GM19193 (cell line): ENCODE data around the gene CIITA.

Experiments used
- POLR2A ChIP-seq: IDR thresholded peaks from 4 replicates; pipeline ENCODE4 v1.6.1; 2011; ENCODE audit not compliant: insufficient read depth, insufficient read length; ENCODE audit errors: extremely low read depth

The CIITA gene

DNA sequence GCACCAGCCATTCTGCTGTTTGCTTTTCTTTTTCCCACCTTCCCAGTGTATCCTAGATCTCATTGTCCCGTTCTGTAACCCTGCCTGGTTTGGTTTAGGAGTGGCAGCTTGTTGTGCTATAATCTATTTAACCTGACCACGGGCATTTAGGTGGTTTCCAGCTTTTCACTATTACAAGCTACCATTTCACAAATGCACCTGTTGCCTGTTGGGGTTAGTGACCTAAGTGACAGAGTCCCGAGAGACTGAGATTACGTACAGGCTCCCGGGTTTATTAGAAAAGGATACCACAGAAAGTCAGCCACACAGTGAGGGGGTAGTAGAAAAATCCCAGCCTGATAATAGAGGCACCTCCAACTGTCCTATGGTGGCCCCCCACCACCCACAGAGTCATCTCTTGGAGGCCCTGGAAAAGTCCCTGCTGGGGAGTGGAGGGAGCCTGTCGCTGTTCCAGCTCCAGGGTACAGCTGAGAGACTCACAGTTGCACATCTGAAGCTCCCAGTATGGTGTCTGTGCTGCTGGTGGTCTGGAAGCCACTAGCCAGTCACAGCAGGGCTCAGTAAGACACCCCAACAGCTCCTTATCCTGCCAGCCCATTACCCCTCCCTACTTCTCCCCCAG lies 88.5 kb downstream of the CIITA start:
- no peak for TF ChIP-seq POLR2A

DNA sequence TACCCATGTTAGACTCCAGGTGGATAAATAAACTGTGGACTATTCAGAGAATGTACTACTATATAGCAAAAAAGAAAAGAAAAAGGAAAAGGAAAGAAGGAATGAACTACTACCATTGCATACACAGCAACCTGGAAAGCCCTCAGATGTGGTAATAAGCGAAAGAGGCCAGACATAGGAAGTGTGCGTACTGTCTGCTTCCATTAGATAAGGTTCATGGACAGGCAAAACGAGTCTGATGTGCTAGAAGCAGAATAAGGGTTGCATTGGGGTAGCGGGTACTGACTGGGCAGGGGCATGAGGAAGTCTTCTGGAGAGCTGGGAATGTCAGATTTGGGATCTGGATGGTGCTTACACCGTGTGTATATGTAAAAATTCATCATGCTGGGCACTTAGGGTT lies 89.1 kb downstream of the CIITA start:
- no peak for TF ChIP-seq POLR2A

DNA sequence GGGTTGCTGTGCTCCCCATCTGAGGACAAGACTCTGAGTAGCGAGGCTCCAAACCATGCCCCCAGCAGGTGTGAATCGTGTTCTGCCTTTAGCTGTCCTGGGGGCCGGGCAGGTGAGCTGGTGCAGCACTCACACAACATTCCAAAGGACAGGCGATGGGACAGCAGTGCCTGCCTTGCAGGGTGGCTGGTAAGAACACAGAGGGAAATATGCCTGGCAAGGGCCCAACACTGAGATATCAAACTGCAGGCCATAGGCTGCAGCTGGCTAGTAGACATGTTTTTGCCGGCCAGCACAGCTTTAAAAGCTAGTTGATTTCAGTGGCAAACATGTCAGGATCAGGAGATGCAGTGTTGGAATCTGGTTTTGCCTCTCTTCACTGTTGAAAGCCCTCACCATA lies 91.0 kb downstream of the CIITA start:
- TF ChIP-seq POLR2A, result no peak

DNA sequence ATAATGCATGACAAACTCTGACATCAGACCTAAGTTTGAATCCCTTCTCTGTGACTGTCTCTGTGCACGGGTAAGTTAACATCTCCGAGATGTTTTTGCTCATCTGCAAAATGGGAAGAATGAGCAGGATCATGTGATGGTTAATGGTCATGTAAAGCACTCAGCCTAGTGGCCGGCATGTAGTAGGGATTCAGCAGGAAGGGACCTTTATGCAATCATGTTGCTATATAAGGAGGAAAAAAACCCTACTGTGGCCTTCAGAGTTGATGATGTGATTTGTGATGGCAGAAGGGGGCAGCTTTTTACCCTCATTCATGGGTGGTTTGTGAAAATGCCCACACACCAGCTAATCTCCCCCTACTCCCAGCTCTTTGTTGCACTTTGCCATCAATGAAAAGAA lies 91.5 kb downstream of the CIITA start:
- TF ChIP-seq POLR2A, result no peak

DNA sequence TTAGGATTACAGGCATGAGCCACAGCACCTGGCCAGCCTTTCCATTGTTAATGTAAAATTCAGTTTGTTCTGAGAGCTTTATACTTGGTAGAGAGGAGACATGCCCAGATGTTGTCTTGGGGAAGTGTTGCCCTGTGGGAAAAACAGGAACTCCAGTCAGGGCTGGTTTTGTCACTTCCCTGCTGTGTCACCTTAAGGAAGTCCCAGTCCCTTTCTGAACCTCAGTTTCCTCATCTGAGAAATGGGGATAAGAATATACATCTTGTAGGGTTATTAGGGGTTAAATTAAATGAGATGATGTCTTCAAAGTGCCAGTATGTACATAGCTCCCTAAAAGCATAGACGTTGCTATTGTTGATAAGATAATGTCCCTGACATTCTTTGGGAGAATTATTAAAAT lies 92.6 kb downstream of the CIITA start:
- TF ChIP-seq POLR2A, result no peak

DNA sequence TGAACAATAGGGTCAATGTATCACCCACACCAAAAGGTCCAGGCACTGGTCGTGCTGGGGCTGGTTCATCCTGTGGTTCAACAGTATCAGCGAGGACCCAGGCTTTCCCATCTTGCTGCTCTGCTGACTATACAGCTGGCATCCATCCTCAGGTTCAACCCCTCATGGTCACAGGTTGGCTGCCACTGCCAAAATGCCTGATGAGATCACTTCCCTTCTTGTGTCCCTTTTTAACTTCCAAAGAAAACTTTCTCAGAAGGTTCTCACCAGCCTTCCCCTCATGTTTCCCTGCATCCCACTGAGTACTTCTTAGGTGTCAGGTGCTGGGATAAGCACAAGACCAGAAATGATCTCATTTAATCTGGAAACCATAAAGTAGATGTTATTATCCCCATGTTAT lies 93.1 kb downstream of the CIITA start:
- no peak for TF ChIP-seq POLR2A

DNA sequence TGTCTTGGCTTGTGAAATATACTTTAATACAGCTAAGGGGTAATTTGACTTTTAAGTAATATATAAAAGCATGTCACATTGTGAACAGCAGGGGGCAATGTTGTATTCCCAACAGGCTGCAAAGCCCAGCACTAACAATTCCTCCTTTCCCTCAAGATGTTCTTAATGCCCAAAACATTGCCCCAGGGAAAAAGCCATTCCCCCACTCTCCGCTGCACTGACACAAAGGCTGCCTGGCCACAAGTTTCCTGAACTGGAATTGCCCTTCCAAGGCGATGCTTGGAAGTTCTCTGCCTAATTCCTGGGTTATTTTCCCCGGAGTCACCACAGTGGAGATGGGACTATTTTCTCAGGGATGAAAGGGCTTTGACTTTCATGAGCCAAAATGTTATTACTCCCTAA lies 94.6 kb downstream of the CIITA start:
- TF ChIP-seq POLR2A, result no peak

DNA sequence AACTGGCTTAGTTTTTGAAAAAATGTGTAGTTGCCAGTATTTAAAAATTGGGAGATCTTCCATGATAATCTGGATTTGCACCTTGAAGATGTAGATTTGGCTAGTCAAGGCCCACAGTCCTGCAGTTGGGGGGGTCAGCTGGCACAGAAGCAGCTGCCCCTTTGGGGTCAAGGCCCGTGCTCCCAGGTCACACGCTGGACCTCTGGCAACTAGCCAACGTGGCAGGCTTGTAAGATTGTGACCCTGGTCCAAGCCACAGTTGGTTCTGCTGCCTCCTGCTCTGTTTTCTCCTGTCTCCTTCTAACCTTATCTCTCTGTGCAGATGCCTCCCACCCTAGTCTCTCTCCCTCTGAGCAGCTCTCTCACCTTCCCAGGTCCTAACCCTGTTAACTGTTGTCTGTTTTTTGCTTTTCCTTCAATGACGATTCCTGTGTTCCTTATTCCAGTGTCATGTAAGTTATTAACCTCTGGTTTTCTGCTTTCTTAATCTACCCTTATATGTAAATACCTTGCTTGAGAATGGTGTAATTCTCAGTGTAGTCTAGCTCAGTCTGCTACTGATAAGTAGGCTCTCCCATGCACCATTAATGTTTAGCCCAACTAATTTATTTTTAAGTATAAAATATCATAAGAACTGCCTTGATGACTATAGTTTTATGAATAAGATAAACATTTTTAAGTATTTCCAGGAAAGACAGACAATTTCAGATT lies 95.3 kb downstream of the CIITA start:
- no peak for TF ChIP-seq POLR2A

DNA sequence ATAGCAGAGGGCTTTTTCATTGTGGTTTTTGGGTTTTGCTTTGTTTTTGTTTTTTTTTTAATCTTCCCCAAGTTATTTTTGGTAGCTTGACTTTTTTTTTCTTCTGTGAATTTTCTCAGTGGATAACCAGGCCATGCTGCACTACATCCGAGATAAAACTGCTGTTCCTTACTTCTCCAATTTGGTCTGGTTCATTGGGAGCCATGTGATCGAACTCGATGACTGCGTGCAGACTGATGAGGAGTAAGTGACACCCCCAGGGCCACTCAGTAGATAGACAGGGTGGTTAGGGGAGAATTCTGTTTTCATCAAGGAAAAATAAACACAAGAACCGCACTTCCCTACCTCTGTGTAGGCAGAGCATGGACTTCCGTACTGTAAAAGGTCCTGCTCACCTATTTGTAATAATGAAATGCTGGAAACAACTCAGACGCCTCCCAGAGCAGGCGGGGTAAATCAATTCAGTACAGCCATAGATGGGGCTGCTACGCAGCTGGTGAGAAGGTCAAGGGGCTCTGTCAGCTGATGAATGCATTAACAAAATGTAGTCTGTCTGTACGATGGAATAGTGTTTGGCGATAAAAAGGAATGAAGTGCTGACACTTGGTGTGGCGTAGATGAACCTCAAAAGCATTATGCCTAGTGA lies 95.9 kb downstream of the CIITA start:
- TF ChIP-seq POLR2A, result no peak

DNA sequence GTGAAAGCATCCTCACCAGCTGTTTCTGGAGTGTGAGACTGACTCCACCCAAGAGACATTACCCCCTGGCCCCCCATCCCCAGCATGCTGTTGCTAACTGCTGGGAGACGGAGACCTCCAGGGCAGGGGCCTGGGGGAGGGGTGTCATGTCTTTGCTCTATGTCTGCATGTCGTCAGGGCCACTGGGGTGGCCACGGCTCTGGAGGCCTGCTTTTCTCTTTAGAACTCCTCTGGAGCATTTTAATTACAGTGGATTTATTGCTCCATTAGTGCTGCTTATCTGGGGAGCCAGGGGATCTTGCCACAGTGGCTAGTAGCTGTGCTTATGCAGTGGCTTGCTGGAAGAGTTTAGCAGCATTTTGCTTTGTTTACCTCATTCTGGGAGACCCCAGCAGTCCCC lies 99.6 kb downstream of the CIITA start:
- TF ChIP-seq POLR2A, result no peak

DNA sequence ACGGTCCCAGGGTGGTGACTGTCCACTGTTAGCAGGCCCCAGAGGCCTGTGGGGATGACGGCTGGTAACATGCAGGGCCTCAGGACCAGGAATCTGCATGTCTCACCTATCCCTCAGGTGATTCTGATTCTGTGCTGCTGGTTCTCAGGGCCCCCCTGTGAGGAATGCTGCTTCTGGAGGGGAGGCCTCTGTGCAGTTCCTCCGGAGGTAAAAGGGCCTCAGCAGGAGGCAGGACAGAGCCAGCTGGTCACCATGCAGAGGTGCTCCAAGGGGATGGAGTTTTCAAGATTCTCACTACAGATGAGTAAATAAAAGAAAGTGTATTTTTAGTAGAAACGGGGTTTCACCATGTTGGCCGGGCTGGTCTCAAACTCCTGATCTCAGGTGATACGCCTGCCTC lies 101.1 kb downstream of the CIITA start:
- TF ChIP-seq POLR2A, result no peak

DNA sequence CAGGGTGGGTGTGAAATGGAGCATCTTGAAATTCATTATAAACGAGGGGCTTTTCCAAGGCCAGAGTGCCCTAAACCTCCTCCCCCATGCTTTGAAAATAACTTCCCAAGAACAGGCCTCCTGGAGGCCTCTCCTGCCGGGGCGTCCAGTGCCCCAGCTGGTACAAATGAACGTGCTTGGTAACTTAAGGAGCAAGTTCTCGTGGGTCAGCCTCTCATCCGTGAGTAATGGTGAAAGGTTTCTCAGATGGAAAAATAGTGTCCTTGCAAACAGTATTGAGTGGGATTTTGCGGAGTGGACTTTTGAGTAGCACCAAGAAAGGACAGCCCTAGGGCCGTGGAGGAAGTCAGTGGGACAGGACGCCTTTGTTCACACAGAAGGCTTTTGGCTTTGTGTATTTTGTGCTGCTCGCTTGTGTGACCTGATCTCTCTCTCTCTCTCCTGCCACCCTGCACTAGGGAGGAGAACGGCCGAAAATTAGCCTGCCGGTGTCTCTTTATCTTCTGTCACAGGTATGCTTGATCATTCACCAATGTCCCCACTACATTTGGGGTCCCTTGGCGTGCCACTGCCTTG lies 102.0 kb downstream of the CIITA start:
- no peak for TF ChIP-seq POLR2A

DNA sequence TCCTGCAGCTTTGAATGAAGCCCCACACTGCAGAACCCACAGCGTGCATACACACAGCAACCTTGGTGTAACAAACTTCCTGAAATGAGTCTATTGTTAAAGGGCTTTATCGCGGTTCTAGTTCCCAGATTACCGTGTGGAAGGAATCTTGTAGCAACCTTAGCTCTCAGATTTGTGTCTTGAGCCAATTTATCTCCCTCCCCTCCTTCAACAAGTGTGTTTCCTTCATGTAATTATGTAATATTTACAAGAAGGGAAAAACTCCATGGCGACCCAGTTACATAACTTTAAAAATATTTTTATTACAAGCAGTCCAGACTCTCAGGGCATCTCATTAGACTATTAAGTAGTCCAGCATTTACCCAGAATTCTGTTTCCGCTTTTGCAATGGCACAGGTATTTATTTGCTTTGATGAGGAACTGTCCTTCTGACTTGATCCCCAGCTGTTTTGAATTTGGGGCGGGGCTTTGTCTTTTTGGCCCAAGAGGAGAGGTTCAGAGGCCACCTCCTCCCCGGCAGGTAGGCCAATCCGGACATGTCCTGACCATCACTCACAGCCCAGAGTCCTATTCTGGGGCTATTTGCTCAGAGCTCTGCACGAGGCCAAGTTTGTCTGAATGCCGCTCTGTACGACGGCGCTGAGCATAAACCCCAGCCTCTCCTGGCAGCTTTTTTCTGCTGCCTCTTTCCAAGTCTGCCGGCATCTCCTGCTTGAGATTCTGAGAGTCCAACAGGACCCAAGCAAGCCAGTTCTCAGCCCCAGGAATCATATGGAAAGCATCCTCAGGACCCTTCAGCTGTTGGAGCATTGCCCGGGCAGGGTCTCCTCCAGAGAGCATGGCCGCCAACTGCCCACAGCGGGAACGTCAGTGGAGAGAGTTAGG lies 103.0 kb downstream of the CIITA start:
- TF ChIP-seq POLR2A, result no peak

DNA sequence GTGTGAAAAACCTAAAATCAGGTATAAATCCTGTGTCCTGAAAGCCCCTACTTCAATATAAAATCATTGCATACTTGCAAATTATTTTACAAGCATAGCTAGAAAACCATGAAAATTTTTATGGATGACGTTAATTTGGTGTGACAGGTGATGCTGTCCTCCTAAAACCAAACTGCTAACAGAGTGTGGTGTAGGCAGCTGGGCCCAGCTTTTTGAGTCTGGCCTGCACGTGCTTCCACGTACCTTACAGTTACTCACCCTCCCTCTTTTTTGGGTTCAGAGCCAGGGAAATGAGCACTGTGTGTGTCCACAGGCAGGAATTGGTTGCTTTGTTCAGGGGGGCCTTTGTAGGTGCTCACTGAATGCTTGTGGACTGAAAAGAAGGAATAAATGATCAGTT lies 103.8 kb downstream of the CIITA start:
- TF ChIP-seq POLR2A, result no peak

DNA sequence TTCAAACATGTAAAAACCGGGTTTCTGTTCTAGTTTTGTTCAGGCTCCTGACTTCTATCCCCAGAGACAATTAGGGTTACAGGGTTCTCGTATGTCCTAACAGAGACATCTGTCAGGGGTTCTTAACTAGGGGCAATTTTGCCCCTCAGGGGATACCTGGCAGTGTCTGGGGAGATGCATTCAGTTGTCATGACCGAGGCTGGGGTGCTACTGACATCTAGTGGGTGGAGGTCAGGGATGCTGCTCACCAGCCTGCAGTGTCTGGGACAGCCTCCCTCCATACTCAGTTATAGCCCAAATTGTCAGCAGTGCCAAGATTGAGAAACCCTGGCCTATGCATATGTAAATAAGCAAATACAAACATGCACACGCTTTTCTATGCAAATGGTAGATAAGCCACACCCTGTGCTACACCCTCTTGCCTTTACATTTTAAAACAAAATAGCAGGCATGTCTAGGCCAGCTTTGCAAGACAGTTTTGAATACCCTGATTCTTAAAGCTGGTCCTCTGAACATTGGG lies 104.8 kb downstream of the CIITA start:
- TF ChIP-seq POLR2A, result no peak
